ENCODE data around the gene PUM2.

PUM2 gene

DNA sequence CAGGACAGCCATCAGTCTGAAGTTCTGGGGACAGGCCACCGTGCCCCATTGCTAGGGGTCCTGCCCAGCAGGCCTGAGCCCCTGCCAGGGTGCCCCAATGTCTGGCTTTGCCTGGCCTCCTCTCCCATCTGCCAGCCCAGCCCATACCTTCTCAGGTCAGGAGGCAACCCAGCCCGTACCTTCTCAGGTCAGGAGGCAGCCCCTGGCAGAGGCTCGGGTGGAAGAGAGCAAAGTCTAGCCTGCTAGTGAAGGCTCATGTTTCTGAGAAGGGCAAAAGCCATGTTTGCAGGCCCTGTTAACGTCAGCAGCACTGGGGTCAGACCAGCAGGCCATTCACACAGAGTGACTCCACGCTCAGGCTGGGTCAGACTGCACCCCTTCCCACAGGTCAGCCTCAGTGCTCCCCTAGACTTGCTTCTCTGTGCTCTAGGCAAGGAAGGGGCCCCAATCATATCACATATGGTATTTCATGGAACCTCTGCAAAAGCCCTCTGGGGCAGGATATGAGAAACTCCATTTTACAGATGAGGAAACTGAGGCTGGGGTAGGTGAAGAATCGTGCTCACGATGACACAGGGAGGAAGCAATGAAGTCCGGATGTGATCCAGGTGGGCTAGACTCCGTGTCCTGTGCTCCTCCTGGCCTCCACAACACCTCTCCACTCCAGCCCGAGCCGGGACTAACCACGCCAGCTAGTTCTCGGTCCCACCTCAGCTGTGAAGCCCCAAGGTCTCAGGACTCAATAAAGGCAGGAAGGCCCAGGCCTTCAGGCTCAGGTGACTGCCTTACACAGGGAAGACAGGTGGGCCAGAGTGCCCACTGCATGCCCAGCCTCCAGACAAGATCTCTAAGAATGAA, 135.2 kb downstream of the PUM2 start:
- no peak for DNase-seq

DNA sequence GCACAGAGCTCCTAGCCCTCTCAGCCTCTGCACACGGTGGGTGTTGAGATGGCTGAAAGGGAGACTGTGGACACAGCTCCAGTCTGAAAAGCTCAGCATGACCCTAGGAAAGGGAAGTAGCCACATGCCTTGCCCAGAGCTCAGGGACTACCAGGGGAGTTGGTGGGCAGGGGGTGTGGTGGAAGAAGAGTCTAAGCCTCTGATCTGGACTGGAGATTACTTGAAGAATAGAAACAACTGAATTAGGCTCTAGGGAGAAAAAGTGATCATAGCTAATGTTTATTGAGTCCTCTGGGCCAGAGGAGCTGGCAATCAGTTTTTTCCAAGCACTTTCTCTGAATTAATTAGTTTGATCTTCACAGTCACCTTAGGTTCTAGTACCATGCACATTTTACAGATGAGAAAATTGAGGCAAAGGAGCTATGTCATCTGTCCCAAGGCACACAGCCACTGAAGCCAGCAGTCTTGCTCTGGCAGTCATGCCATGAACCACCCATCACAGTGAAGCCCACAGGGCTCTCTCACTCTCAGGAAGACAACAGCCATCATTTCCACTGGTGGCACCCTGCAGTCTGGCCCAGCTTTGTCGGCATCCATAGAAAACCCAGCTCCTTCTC, 136.0 kb downstream of the PUM2 start:
- no peak for DNase-seq

- no peak for DNase-seq
Measured at GRCh38 chr2:20213651-20214565, 136.7 kb downstream of the PUM2 start.

DNA sequence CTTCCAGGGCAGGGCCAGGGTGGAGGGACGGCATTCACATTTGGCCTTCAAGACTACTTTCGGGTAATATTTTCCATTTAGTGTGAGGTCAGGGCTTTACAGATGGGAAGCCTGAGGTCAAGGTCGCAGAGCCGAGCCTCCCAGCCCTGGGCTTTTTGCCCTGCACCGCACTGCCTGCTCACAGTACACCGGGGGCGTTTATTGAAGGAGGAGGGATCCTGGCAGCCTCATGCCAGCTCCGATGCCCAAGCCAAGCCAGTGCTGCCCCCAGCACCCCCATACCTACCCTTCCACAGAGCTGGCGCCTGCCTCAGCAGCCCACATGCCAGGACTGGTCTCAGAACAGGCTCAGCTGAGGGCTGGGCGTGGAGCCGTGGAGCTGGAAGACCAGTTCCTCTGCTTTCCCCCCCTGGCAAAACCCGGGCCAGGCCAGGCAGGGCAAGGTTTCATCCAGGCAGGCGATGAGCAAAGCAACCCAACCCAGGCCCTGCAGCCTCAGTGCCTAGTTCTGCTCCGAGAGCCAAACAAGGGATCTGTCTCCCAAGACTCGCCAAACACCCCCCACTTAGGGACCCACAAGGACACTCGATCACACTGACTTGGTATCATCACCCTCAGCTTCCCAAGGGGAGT, 137.7 kb downstream of the PUM2 start:
- no peak for DNase-seq

GRCh38 chr2:20212459-20212870, 138.2 kb downstream of the PUM2 start:
- no peak for DNase-seq

- no peak for DNase-seq
Measured at GRCh38 chr2:20211860-20212458, 138.7 kb downstream of the PUM2 start.

DNA sequence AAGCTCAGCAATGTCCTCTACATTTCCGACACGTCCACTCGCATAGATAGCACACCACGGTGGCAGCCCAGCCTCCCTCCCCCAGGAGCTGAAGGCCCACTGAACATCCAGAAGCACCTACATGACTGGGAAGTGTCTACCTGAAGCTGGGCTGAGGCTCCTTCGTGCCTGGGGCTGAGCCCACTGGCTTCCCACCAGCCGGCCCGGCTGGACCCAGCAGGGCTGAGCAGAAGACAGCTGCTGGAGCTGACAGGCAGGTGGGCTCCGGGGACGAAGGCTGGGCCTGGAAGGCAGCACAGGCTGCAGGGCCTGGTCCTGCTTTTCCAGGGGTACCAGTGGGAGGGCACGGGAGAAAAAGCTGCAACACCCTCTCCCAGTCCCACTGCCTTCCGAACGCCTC, 139.2 kb downstream of the PUM2 start:
- DNase-seq: no peak

- DNase-seq: no peak
Measured at GRCh38 chr2:20210462-20210861, 140.2 kb downstream of the PUM2 start.

DNA sequence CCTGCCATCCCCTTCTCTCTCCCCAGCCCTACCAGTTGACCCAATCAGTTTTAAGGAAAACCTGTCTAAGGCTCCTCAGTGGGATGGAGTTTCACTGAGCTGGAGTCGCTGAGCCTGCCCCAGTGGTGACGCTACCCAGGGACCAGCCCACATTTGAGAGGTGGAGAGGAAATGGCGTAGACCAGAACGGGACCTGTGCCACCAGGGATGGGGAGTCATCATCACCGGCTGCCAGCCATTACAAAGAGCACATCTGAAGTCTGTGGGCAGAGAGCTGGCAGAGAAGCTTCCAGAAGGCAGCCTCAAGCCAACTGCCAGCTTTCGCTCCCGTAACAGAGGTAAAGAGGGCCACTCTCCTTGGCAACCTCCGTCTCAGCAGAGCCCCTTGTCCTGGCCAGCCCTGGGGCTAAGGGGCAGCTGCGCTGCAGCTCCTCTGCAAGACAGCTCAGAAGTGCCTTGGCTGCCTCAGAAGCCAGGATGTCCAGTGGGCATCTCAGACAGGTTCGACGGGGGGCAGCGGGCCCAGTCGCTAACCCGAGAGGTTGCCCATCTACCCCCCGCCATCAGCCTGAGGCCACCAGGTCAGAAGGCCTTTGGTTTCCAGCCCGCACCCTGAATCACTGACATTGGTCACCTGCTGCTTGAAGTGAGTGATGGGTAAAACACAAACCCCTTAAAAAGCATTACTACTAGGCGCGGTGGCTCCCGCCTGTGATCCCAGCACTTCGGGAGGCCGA, 141.1 kb downstream of the PUM2 start:
- no peak for DNase-seq

GRCh38 chr2:20208476-20208859, 142.2 kb downstream of the PUM2 start:
- DNase-seq: no peak

- no peak for DNase-seq
Measured at GRCh38 chr2:20207051-20207450, 143.6 kb downstream of the PUM2 start.

DNA sequence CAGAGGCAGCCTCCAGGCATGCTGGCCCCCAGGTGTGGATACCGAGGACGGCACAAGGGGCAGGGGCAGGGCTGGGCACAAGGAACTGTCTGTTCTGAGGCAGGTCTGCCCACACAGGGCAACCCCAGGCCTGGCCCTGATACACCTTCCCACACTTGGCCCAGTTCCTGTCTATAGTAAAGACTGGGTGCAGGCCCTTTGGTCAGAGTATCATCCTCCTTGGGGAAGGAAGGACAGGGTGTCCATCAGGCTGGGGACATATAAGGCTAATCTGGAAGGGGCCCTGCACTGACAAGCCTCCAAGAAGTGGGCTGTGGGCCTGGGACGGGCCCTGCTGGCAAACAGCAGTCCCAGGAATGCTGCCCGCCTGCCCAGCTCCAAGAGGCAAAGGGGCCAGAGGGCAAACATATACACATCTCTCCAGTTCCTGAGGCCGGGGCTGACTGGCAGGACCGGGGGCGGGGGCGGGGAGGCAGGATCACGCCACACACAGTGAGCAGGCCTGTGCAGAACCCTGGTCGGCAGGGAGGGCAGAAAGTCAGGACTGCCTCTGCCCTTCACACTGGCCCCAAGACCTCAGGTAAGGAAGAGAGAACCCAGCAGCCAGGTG, 144.6 kb downstream of the PUM2 start:
- DNase-seq: no peak

- DNase-seq: no peak
Measured at GRCh38 chr2:20205069-20205468, 145.6 kb downstream of the PUM2 start.

DNA sequence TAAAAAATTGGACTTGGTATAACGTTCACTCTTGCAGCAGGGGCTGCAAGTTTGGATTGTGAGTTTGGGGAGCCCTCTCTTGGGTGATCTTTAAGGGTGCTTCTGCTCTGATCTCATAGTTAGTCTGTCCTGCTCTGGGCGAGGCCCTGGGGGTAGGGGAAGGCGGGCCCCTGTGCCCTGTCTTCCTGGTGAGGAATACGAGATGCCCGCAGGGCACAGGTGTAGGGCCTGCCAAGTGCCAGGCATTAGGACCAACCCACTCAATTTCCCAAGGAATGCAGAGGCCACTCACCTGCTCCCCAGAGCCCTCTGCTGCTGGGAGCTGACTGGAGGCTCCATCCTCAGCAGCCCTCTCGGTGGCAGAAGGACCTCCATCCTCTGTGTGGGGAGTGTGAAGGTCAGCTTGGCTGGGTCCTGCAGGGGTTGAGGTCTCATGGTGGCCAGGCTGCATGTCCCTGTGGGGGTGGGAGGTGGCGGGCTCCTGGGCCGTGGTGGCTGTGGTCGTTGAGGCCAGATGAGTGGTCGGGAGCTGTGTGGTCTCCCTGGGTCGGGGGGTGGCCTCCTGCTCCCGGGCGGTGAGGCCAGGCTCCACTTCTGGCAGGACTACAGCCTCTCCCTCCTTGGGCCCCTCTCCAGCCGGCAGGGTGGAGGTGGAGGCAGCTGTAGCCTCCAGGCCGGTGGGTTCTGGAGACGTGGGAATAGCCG, 147.0 kb downstream of the PUM2 start:
- DNase-seq: no peak

DNA sequence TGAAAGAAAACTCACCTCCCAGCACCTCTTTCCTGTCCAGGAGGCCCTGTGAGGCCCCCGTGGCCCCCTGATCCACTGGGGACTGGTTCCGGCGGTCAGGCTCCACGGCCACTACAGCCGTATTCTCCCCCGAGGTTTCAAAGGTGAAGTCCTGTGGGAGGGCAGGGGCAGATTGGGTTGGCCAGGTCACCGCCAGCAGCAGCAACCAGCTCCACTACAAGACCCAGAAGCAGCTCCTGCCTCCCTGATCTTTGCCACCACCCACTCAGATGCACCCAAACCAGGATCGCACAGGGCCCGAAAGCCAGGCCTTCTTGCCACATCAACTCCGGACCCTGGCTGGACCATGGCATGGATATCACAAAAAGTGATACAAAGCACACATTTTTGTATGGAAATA, 147.6 kb downstream of the PUM2 start:
- DNase-seq: no peak

- DNase-seq: no peak
Measured at GRCh38 chr2:20201671-20202070, 149.0 kb downstream of the PUM2 start.

GRCh38 chr2:20200697-20201555, 149.7 kb downstream of the PUM2 start:
- DNase-seq: no peak

GRCh38 chr2:20199633-20200270, 150.9 kb downstream of the PUM2 start:
- no peak for DNase-seq
